Activated B cell treated with CpG ODN at 0.5 μM for 24 hours (primary cell): ENCODE data around the gene UBE3A. TPM values are rescaled to one million over a fixed set of nuclear protein-coding genes. Genes with fewer than 3 reads are reported as not detected.

ENCODE experiments used
- ATAC-seq: fragments of 200-7000 bp; cut with Tn5 transposase; one replicate; pipeline ENCODE4 v1.10.0; 2021; ENCODE audit warnings: low read depth, mild to moderate bottlenecking, moderate library complexity
- CTCF ChIA-PET: fragments of 350-600 bp; sonication (Branson Sonifier 250); formaldehyde crosslinking; loops from one replicate; lab custom pipeline; 2021; ENCODE audit warnings: antibody characterized with exemption; lab: Charles Lee
- POLR2A ChIA-PET: fragments of 350-600 bp; sonication (Branson Sonifier 250); formaldehyde crosslinking; loops from one replicate; lab custom pipeline; 2021; ENCODE audit warnings: antibody characterized with exemption; lab: Charles Lee
- DNase-seq: peaks from one replicate; pipeline ENCODE4 v3.0.0; 2022
- H3K27ac Mint-ChIP-seq: one replicate; pipeline ENCODE4 v1.8.0; 2020; ENCODE audit warnings: mixed read lengths
- H3K27me3 Mint-ChIP-seq: one replicate; pipeline ENCODE4 v1.8.0; 2021; ENCODE audit warnings: mixed read lengths
- H3K36me3 Mint-ChIP-seq: one replicate; pipeline ENCODE4 v1.8.0; 2021; ENCODE audit warnings: low read depth, mixed read lengths
- H3K4me1 Mint-ChIP-seq: one replicate; pipeline ENCODE4 v1.8.0; 2021; ENCODE audit warnings: mixed read lengths
- H3K4me3 Mint-ChIP-seq: one replicate; pipeline ENCODE4 v1.8.0; 2020; ENCODE audit warnings: mild to moderate bottlenecking, mixed read lengths
- H3K9me3 Mint-ChIP-seq: one replicate; pipeline ENCODE4 v1.8.0; 2020; ENCODE audit warnings: mixed read lengths
- intact Hi-C: fragments of 100-400 bp; cut with micrococcal nuclease; formaldehyde crosslinking; loops from one replicate; pipeline ENCODE4 v1.15.1; 2024
- total RNA-seq: library from RNA; stranded (reverse); gene quantifications from 2 replicates; pipeline ENCODE4 v1.2.3, GENCODE V29; 2022
- TF ChIP-seq, protein P1 (sequence below): fragments of 200-600 bp; IDR thresholded peaks from one replicate; pipeline ENCODE4 v1.8.0; 2022; ENCODE audit warnings: antibody characterized with exemption, mild to moderate bottlenecking

Gene UBE3A
- total RNA-seq, 1 donor from 2014 or later: 122 TPM

DNA sequence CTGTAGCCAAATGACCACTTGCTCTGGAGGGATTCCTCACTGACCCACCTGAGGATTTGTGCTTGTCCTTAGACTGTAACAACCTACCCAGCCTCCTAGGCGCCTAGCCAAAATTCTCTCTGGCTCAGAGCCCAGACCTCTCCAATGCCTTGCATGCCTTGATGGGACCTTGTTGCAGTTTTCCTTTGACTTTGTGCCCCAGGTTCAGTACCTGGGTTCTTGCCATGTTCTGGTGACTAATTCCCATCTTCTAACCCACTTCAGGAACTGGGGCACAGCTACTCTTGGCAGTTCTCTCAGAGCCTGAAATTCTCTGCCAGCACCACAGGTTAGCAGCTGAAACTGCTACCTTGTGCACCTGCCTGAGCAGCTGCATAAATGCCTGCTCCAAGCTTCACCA is 27.0 kb upstream of the UBE3A start:
- H3K27me3 Mint-ChIP-seq: no peaks in the 10 kb centered on the region
- H3K36me3 Mint-ChIP-seq: no peaks in the 10 kb centered on the region
- no peak overlapping the region for H3K27ac Mint-ChIP-seq
- DNase-seq (no peak), ATAC-seq (no peak)
- no peaks in the 10 kb centered on the region for H3K4me1 Mint-ChIP-seq
- peaks cover 7% of the 10 kb centered on the region for H3K9me3 Mint-ChIP-seq
- ChIA-PET CTCF (no interaction called here), POLR2A (no interaction called here)
- intact Hi-C loops: no loop called here
- H3K4me3 Mint-ChIP-seq: no peak overlapping the region
- TF ChIP-seq, protein P1, sequence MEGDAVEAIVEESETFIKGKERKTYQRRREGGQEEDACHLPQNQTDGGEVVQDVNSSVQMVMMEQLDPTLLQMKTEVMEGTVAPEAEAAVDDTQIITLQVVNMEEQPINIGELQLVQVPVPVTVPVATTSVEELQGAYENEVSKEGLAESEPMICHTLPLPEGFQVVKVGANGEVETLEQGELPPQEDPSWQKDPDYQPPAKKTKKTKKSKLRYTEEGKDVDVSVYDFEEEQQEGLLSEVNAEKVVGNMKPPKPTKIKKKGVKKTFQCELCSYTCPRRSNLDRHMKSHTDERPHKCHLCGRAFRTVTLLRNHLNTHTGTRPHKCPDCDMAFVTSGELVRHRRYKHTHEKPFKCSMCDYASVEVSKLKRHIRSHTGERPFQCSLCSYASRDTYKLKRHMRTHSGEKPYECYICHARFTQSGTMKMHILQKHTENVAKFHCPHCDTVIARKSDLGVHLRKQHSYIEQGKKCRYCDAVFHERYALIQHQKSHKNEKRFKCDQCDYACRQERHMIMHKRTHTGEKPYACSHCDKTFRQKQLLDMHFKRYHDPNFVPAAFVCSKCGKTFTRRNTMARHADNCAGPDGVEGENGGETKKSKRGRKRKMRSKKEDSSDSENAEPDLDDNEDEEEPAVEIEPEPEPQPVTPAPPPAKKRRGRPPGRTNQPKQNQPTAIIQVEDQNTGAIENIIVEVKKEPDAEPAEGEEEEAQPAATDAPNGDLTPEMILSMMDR: no peak

DNA sequence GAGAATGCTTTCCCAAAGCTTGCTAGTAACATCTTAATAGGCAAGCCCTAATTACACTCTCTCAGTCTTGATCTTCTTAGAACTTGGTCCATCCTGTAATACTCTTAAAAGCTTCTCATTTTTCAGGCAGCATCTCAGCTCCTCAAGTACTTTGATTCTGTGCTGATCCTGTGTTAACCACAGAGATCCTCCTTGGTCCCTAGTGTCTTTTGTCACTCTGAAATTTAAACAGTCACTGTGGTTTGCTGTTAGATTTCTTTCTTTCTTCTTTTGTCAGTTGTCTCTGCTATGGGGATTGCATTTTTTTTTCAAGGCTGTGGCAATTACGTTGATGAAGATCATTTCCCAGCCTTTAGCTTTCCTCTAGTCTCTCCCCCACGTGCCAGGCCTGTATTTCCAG is 26.0 kb upstream of the UBE3A start:
- POLR2A ChIA-PET: no interaction called here
- intact Hi-C loops: no loop called here
- no peak for DNase-seq
- H3K27ac Mint-ChIP-seq: no peak overlapping the region
- no peaks in the 10 kb centered on the region for H3K4me1 Mint-ChIP-seq
- ATAC-seq: no peak
- TF ChIP-seq, protein P1: no peak
- H3K36me3 Mint-ChIP-seq: no peaks in the 10 kb centered on the region
- peaks cover 9% of the 10 kb centered on the region for H3K9me3 Mint-ChIP-seq
- CTCF ChIA-PET: no interaction called here
- no peak overlapping the region for H3K4me3 Mint-ChIP-seq
- no peaks in the 10 kb centered on the region for H3K27me3 Mint-ChIP-seq

DNA sequence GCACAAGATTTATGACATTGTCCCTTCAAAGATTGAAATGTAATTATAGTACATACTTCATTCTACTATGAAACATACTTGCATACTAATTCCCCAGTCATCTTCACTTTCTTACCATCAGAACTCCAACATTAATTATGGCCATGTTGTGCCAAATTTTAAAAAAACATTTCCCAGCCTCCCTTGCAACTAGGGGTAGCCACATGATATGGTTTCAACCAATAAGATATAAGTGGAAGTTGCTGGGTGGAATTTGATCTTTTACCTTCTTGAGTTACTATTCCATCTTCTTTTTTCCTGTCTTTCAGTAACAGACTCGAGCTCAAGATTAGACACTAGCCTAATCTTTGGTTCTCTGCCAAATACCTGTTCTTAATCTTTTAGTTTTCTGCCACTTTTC is 25.6 kb upstream of the UBE3A start:
- no peaks in the 10 kb centered on the region for H3K36me3 Mint-ChIP-seq
- CTCF ChIA-PET: no interaction called here
- DNase-seq (no peak), ATAC-seq (no peak)
- no peaks in the 10 kb centered on the region for H3K4me1 Mint-ChIP-seq
- no peaks in the 10 kb centered on the region for H3K27me3 Mint-ChIP-seq
- H3K4me3 Mint-ChIP-seq: no peak overlapping the region
- POLR2A ChIA-PET: no interaction called here
- TF ChIP-seq, protein P1: no peak
- intact Hi-C loops: no loop called here
- H3K27ac Mint-ChIP-seq: no peak overlapping the region
- peaks cover 9% of the 10 kb centered on the region for H3K9me3 Mint-ChIP-seq

DNA sequence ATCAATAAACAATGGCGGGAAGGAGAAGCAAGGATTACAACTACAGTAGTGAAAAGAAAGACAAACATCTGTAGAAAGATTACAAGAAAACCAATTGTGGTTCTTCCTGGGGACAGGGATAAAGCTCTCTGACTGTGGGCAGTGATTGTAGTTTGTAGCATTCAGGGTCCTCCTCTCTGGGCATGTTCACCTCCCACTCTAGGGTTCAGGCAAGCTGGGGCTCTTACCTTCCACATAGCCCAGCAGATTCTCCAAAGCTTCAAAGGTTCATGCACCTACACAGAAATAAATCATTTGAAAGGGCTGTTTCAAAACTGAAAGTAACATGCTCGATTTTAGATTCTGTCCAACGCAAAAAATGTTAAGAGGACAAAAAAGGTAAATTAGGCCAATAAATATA is 17.4 kb upstream of the UBE3A start:
- Mint-ChIP-seq H3K27me3 (no peaks in the 10 kb centered on the region), H3K4me1 (no peaks in the 10 kb centered on the region), H3K27ac (no peak overlapping the region), H3K36me3 (no peaks in the 10 kb centered on the region), H3K4me3 (no peak overlapping the region), H3K9me3 (peaks cover 9% of the 10 kb centered on the region)
- TF ChIP-seq, protein P1: no peak
- ChIA-PET POLR2A (no interaction called here), CTCF (no interaction called here)
- DNase-seq (no peak), ATAC-seq (no peak)
- intact Hi-C loops: no loop called here

DNA sequence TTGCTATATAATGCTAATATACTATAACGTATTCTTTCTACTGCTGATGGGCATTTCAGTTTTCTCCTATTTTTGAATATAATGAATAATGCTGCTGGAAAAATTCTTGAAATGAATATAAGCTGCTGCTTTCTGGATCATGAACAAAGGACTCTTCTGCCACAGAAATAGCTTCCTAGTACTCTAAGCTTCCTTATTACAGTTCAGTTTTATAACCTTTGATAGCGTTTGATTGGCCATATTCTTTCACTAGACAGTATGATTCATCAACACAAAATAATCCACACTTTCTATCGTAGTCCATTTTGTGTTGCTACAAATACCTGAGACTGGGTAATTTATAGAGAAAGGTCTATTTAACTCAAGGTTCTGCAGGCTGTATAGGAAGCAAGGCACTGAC is 16.4 kb upstream of the UBE3A start:
- TF ChIP-seq, protein P1: no peak
- CTCF ChIA-PET: no interaction called here
- H3K36me3 Mint-ChIP-seq: no peaks in the 10 kb centered on the region

More for the DNA sequence above, 16.4 kb upstream of the UBE3A start:
- Mint-ChIP-seq H3K4me3 (no peak overlapping the region), H3K9me3 (peaks cover 9% of the 10 kb centered on the region), H3K27ac (no peak overlapping the region), H3K4me1 (no peaks in the 10 kb centered on the region), H3K27me3 (no peaks in the 10 kb centered on the region)
- POLR2A ChIA-PET: no interaction called here
- ATAC-seq (no peak), DNase-seq (no peak)
- intact Hi-C loops: no loop called here
